HG03064 (cell line): Measurements from ENCODE around the gene LETM1.

ENCODE experiments used
- ATAC-seq: cut with Tn5 transposase; IDR thresholded peaks from one replicate; pipeline ENCODE4 v1.9.1; 2021; ENCODE audit warnings: low read depth; ENCODE audit not compliant: unreplicated experiment

Gene LETM1

DNA sequence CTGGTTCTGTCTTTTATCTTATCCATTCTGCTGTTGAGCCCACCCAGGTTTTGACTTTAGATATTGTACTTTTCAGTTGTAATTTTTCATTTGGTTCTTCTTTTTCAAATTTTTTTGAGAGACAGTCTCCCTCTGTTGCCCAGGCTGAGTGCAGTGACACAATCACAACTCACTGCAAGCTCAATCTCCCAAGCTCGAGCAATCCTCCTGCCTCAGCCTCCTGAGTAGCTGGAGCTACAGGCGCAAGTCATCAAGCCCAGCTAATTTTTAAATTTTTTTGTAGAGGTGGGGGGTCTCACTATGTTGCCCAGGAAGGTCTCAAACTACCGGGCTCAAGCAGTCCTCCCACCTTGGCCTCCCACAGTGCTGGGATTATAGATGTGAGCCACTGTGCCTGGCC is 25.7 kb downstream of the LETM1 start:
- no peak for ATAC-seq

DNA sequence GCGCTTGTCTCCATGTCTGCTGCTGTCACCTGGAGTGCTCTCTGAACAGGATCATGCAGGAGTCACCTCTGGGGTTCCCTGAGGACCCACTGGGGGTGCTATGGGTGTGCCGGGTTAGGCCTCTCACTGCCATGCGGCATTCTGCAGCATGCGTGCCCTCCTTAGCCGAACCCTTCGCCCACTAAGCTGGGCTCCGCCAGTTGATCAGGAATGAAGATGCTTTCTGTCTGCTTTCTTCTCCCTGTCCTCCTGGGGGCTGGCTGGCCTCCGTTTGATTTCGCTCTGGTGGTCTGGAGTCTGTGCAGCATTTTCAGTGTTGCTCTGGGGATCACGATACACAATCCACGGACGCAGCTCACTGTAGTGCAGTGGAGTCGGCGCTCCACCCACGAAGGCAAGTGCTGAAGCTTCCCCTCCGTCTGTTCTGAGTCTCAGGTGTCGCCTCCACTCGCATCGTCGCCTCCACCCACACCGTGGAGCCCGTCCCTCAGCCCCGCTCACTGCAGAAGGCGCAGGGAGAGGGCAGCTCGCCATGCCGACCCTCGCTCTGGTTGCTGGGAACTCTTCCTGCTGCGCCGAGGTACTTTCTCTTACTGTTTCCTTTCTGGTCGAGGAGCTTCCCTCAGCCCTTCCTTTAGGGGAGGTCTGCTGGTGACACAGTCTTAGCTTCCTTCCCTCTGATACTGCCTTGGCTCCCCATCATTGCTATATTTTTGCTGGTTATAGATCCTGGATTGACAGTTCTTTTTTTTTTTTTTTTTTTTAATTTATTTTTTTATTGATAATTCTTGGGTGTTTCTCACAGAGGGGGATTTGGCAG is 29.2 kb downstream of the LETM1 start:
- ATAC-seq: no peak

DNA sequence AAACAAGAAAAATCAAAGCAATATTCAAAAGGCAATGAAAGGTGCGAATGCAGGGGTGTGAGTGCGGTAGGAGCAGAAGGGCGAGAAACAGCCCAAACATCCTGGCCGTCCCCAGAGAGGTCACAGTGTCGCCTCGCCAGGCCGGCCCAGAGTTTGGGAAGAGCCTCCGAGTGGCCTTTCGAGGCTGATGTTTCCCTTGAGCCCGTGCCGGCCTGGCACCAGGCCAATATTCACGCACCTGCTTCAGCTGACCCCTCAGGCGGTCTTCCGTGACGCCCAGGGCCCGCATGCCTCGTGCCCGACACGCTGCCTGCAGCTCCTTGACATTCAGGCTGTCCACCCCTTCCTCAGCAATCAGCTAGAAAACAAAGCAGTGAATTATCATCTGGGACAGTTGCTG is 30.6 kb downstream of the LETM1 start:
- ATAC-seq: no peak

DNA sequence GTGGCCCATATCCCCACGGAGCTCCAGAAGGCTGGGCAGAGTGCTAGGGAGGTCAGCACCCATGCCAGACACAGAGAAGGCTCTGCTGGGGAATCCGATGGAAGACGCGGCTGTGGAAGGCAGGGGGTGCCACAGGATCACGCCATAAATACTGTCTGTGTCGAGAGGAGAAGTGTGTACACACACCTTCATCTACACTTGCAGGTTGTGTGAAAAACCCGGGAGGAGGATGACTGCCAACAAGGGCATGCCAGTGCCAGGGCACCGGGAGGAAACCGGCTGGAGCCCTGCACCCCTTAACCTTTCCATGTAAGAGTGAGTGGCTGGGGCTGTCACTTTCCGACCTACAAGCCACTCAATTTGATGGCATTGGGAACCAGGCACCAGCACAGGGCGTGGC is 31.2 kb downstream of the LETM1 start:
- no peak for ATAC-seq

- ATAC-seq: no peak
Measured at GRCh38 chr4:1823545-1823932, 32.4 kb downstream of the LETM1 start.

GRCh38 chr4:1822568-1823544 is 33.1 kb downstream of the LETM1 start:
- ATAC-seq: no peak

DNA sequence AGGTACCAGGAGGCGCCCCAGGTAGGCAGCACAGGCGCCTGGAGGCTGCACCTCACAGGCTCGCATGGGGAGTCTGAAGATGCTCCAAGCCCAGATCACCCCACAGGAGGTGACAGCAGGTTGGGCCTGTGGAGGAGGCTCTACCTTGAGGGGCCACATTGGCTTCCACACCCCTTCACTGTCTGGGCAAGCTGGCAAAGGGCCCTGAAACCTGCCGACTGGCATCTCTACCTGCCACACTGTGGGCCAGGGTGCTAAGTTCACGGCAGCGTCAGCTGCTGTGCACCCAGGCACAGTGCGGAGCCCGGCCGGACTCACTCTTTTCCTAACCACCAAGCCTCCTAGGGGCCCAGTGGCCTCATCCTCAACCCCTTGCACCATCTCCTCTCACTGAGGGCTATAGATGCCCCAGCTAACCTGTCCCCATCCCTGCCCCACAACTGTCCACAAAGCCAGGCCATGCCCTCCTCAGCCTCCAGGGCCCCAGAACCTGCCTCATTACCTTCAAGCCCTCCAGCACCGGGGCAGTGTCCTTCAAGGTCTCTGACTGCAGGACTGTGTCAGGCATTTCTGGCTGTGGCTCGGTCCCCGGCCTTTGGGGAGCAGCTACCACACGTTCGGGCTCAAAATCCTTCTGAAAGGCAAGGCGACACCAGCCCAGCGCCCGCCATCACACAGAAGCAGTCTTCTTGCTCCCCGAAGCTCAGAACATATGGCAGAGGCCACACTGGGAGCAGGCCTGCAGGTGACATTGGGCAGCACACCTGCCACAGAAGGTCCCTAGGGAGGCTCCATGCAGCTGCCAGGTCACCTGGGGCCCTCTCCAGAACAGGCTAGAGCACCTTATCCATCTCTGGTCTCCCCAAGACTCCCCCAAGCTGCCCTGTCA is 34.0 kb downstream of the LETM1 start:
- ATAC-seq: no peak

DNA sequence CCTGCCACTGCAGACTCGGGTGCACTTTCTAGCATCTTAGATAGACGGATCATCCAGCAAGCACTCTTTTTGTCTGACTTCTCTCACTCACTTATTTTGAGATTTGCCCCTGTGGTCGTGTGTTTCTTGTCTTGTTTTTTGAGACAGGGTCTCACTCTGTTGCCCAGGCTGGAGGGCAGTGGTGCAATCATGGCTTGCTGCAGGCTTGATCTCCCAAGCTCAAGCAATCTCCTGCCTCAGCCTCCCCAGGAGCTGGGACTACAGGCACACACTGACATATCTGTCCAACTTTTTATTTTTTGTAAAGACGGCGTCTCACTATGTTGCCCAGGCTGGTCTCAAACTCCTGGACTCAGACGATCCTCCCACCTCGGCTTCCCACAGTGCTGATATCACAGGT is 36.1 kb downstream of the LETM1 start:
- no peak for ATAC-seq

DNA sequence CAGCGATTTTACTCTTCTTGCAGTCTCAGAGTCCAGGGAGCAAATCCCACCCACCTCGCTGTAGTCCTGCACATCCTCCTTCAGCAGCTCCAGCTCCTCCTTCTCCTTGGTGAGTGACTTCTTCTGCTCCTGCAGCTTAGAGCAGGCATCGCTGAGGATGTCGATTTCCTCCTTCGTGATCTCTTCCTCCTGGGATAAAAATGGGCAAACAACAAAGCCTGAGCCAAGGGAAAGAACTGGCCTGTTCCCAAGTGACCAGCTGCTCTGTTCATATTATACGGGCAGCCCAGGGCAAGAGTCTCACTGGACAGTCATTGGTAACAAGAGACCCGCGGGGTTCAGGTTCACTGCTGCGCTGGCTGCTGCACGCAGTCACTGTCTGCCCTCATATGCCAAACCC is 36.7 kb downstream of the LETM1 start:
- no peak for ATAC-seq

GRCh38 chr4:1815997-1816860 is 39.7 kb downstream of the LETM1 start:
- ATAC-seq: no peak

GRCh38 chr4:1815096-1815996 is 40.6 kb downstream of the LETM1 start:
- ATAC-seq: no peak

GRCh38 chr4:1814453-1814852 is 41.5 kb downstream of the LETM1 start:
- no peak for ATAC-seq

DNA sequence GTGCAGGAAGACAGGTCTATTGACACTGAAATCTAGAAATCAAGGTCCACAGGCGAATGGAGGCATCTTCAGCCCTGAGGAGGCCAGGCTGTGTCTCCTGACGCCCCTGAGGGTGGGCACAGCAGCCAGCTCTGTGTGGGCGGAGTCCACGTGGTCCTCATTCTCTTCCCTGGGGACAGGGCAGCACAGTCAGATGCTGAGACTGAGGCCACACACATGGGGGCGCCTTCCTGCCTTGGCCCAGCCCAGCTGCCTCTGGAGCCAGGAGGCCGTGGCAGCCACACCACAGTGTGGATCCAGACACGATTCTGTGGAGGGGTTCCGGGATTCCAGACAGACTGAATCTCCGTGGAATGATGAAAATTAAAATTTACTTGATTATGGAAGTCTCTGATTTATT is 42.0 kb downstream of the LETM1 start:
- ATAC-seq: no peak

DNA sequence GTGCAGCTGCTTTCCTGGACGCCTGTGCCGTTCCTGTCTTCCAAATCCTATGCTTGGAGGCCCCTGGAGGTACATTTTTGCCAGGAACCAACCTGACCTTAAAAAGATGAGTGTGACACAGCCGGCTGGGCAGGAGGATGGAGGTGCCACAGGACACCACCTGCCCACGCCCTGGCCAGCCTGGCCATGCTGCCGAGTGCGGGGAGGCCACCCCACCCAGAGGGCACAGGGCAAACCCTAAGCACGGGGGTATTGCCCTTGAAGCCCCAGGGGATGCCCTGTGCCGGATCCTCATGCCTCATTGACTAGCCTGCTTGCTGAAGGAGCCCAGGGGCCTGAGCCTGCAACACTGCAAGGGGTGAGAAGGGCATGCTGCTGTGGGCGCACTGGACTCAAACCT is 42.7 kb downstream of the LETM1 start:
- no peak for ATAC-seq

DNA sequence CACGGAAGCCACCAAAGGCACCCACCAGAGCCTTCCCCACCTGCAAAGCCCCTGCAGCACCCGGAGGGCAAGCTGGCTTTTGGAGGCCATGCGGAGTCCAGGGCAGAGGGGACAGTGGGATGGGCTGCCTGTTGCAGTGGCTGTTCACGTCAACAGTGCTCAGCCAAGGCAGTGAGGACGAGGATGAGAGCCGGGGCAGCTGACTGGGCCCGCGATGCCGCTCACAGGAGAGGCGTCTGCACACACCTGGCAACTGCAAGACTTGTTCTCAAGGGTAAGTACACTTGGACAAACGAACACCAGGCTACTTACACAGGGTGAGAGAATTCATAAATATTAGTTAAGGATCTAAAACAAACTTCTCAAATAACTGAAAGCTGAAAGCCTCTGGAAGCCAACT is 43.2 kb downstream of the LETM1 start:
- no peak for ATAC-seq

DNA sequence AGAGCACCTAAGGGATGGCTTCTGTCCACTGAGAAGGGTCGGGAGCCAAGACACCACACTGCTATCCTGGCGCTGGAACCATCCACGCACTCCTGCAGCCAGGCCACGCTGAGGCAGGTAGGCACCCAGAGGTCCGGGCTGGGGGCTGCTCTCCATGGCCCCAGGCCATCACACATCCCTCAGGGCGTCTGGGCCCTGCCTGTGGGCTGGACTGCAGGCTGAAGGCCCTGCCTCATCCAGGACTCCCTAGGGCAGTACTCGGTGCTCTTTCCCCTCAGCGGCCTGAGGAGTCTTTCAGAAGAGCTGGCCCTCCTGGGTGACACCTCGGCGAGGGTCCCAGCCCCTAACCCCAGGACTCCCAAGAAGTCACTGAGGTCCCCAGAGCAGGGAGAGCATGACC is 45.2 kb downstream of the LETM1 start:
- no peak for ATAC-seq

- ATAC-seq: no peak
Measured at GRCh38 chr4:1809754-1810502, 46.0 kb downstream of the LETM1 start.
